Measurements from ENCODE around the gene PXT1.

PXT1 gene

GRCh38 chr6:36371211-36371610 lies 71.4 kb downstream of the PXT1 start:
- Histone ChIP-seq H3K27ac (no peak overlapping the region), H3K4me3 (ENCODE audit: low read depth, low read length) (no peak overlapping the region), H3K9me3 (ENCODE audit: severe bottlenecking) (no peaks in the 10 kb centered on the region), H3K36me3 (no peaks in the 10 kb centered on the region), H3K27me3 (ENCODE audit: insufficient read depth, low read depth, severe bottlenecking) (no peaks in the 10 kb centered on the region)
- no peak for DNase-seq
- no peak for TF ChIP-seq CTCF (IDR thresholded peaks at IDR 0.05; ENCODE audit: low read depth, low read length)

DNA sequence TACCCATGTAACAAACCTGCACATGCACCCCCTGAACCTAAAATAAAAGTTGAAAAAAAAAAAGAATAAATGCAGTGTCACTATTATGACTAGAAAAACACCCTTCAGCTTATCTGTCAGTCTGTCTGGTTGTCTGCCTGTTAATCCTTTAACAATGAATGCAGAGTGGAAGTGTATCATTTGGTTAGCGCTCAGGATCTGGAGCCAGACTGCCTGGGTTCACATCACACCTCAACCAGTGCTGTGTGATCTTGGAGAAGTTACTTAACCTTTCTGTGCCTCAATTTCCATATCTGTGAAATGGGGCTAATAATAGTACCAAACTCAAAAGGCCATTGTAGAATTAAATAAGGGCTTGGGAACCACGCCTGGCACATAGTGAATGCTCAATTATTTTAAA lies 72.0 kb downstream of the PXT1 start:
- TF ChIP-seq CTCF (IDR thresholded peaks at IDR 0.05; ENCODE audit: low read depth, low read length) = no peak
- no peak overlapping the region for H3K27ac ChIP-seq
- no peaks in the 10 kb centered on the region for H3K9me3 ChIP-seq (ENCODE audit: severe bottlenecking)
- no peaks in the 10 kb centered on the region for H3K27me3 ChIP-seq (ENCODE audit: insufficient read depth, low read depth, severe bottlenecking)
- H3K4me3 ChIP-seq (ENCODE audit: low read depth, low read length) = no peak overlapping the region
- no peaks in the 10 kb centered on the region for H3K36me3 ChIP-seq
- DNase-seq = no peak

DNA sequence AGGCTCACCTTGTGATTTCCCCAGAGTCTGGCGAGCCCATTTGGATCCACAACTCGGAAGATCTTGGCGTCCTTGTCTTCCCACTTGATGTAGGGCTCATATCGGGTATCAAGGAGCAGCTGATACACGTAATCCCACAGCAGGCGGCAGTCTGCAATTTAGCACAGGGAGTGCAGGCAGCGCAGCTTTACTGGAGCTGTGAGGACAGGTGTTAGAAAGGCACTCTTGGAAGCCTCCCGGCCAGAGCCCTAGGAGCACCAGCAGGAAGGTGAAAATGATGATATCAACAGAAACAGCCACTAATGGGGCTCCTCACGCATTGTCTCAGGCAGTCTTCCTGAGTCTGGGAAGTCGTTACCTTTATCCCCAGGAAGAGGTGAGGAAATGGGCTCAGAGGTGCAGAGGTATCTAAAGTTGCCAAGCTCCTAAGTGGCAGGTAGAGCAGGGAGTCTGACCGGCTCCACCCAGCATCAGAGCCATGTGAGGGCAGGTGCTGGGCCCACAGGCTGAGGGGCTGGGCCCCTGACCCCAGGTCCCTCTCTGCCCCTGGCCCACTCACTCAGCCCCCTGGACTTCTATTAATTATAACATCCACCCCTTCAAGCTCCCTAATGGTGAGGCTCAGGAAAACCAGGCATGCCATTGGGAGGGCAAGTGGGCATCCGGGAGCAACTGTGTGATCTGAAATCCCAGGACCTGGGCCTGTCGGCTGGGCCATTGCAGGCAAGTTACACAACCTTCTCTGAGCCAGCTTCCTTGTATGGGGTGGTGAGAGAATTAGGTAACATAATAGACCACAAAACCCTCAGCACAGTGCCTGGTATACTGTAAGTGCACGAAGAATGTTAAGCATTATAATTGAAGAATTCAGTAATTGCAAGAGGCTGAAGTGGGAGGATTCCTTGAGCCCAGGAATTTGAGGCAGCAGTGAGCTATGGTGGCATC lies 73.5 kb downstream of the PXT1 start:
- peak; percentile 58; the same call in 1 of the 2 replicates for TF ChIP-seq CTCF (IDR thresholded peaks at IDR 0.05; ENCODE audit: low read depth, low read length)
- no peaks in the 10 kb centered on the region for H3K9me3 ChIP-seq (ENCODE audit: severe bottlenecking)
- H3K4me3 ChIP-seq (ENCODE audit: low read depth, low read length) = no peak overlapping the region
- H3K27me3 ChIP-seq (ENCODE audit: insufficient read depth, low read depth, severe bottlenecking) = no peaks in the 10 kb centered on the region
- H3K36me3 ChIP-seq = no peaks in the 10 kb centered on the region
- H3K27ac ChIP-seq = no peak overlapping the region
- peak; percentile 92 for DNase-seq

DNA sequence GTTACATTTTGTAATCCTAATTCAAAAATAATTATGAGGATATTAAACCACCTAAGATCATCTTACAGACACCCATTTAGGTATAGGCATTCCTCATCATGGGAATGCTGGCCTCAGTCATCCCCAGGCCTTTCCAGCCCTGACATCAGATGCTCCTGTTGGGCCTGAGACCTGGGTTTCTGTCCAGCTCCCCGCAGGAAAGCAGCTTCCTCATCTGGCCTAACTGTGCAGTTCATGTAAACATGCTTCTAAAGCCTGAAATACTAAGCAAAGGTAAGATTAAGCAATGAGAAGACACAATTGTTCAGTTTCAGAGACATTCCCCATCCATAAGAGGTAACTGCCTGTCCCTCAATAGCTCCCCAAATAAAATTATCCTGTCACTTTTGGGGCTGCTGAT lies 74.2 kb downstream of the PXT1 start:
- no peaks in the 10 kb centered on the region for H3K36me3 ChIP-seq
- no peak for DNase-seq
- TF ChIP-seq CTCF (IDR thresholded peaks at IDR 0.05; ENCODE audit: low read depth, low read length) = no peak
- H3K27me3 ChIP-seq (ENCODE audit: insufficient read depth, low read depth, severe bottlenecking) = no peaks in the 10 kb centered on the region
- no peaks in the 10 kb centered on the region for H3K9me3 ChIP-seq (ENCODE audit: severe bottlenecking)
- no peak overlapping the region for H3K4me3 ChIP-seq (ENCODE audit: low read depth, low read length)
- H3K27ac ChIP-seq = no peak overlapping the region

- H3K27me3 ChIP-seq (ENCODE audit: insufficient read depth, low read depth, severe bottlenecking) = no peaks in the 10 kb centered on the region
- no peak for DNase-seq
- H3K4me3 ChIP-seq (ENCODE audit: low read depth, low read length) = no peak overlapping the region
- H3K9me3 ChIP-seq (ENCODE audit: severe bottlenecking) = no peaks in the 10 kb centered on the region
- no peaks in the 10 kb centered on the region for H3K36me3 ChIP-seq
- no peak overlapping the region for H3K27ac ChIP-seq
- TF ChIP-seq CTCF (IDR thresholded peaks at IDR 0.05; ENCODE audit: low read depth, low read length) = no peak
Measured at GRCh38 chr6:36367743-36368142, 74.9 kb downstream of the PXT1 start.
